Ovary (tissue), 3 donors: ENCODE measurements around the gene XRCC5.

Experiments used
- CTCF ChIP-seq, 3 donors: fragments of 450-650 bp in 2 of 3; fragments of 200-600 bp in 1 of 3; IDR thresholded peaks; one replicate each; pipeline versions ENCODE4 v1.5.1 to v1.8.0; 2016 to 2022; ENCODE audit warnings: antibody characterized with exemption in 3 of 3, mild to moderate bottlenecking in 1 of 3
- EP300 ChIP-seq: sonication (generic); formaldehyde crosslinking; IDR thresholded peaks from one replicate; pipeline ENCODE4 v1.6.1; 2017; ENCODE audit warnings: antibody characterized with exemption
- donor health status: DM: no; HTN: no; CAD: no.

- TF ChIP-seq EP300 (no peak), CTCF (IDR thresholded peaks at IDR 0.05) (no peak)
These were observed 133.2 kb downstream of the XRCC5 start for GRCh38 chr2:216242365-216242764.
